Measurements from ENCODE around the gene RFFL.

Gene RFFL

GRCh38 chr17:35080536-35080935 is 17.0 kb upstream of the RFFL start:
- no peaks in the 10 kb centered on the region for H3K36me3 ChIP-seq
- H3K27ac ChIP-seq: no peak overlapping the region
- intact Hi-C loops (cut with DNase I; ENCODE audit: low total_unique reads): no loop called here
- TF ChIP-seq CTCF (IDR thresholded peaks at IDR 0.05): no peak
- no peak overlapping the region for H3K4me3 ChIP-seq
- no peak for DNase-seq
- no peaks in the 10 kb centered on the region for H3K27me3 ChIP-seq
- no peaks in the 10 kb centered on the region for H3K9me3 ChIP-seq
- peaks cover 0 to 4% (median 0%) of the 10 kb centered on the region in 4 donors for H3K4me1 ChIP-seq

- Histone ChIP-seq H3K4me3 (no peak overlapping the region), H3K4me1 (peaks cover 0 to 4% (median 0%) of the 10 kb centered on the region in 4 donors), H3K9me3 (no peaks in the 10 kb centered on the region), H3K36me3 (no peaks in the 10 kb centered on the region), H3K27ac (no peak overlapping the region), H3K27me3 (no peaks in the 10 kb centered on the region)
- DNase-seq: no peak
- intact Hi-C loops (cut with DNase I; ENCODE audit: low total_unique reads): no loop called here
- TF ChIP-seq CTCF (IDR thresholded peaks at IDR 0.05): no peak
Observed at GRCh38 chr17:35079547-35080423, 16.3 kb upstream of the RFFL start.

DNA sequence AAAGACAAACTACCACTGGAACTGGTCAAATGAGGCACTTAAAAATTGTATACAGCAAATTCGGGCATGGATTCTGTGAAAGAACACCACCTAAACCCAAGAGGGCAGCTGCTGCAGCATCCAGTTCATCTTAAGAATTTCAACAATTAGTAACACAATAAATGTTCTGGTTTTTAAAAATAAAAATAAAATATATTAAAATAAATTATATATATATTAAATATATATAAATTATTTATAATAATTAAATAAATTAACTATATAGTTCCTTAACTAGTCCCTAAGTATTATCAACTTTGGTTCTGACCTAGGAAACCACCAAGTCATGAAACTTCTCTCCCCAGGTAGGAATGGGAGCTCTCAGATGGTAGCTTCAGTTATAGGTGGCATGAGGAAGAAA is 13.4 kb upstream of the RFFL start:
- Histone ChIP-seq H3K4me1 (peaks cover 0 to 4% (median 0%) of the 10 kb centered on the region in 4 donors), H3K36me3 (no peaks in the 10 kb centered on the region), H3K4me3 (no peak overlapping the region), H3K27ac (no peak overlapping the region), H3K9me3 (no peaks in the 10 kb centered on the region), H3K27me3 (no peaks in the 10 kb centered on the region)
- intact Hi-C loops (cut with DNase I; ENCODE audit: low total_unique reads): no loop called here
- DNase-seq: no peak
- TF ChIP-seq CTCF (IDR thresholded peaks at IDR 0.05): no peak

DNA sequence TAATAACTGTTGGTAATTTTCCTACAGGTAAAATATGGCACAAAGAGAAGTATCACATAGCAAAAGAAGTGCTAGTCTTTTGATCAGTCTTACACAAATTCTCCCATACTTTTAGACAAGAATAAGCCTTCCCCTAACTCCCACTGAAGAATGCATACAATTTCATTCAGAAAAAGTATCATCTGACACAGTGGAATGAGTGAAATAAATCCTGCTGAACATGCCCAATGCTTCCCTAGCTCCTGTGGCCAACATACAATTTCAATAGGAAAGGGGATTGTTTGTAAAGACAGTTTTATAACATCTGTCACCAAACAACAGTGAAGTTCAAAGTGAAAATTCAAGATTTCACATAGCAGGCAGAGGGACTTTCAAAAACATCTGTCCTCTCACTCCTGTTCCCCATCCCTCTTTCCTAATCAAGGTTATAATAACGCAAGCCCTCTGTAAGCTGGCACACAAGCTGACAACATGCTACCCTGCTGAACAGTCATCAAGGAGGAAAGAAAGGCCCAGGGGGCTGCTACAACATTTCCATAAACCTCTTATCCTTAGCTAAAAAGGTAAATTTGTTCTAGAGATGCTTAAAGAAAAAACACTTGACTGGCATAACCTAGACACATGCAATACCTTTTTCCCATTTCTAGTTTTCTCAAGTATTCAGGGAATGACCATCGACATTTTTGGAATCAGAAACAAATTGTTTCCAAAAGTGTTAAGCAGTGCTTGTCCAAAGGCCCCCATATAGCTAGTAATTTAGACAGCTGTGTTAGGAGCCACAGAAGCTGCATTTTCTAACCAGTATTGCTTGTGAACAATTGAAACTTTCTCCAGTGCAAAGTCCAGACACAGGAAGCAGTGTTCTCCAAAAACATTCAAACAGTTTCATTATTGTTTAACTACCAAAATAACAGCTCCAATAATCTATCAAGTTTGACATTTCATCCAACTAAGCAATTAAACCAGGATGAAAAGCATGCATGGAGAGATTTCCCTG is 11.5 kb upstream of the RFFL start:
- Histone ChIP-seq H3K36me3 (no peaks in the 10 kb centered on the region), H3K9me3 (no peaks in the 10 kb centered on the region), H3K4me1 (peaks cover 0 to 4% (median 0%) of the 10 kb centered on the region in 4 donors), H3K27me3 (no peaks in the 10 kb centered on the region), H3K4me3 (no peak overlapping the region), H3K27ac (no peak overlapping the region)
- intact Hi-C loops (cut with DNase I; ENCODE audit: low total_unique reads): no loop called here
- no peak for TF ChIP-seq CTCF (IDR thresholded peaks at IDR 0.05)
- no peak for DNase-seq

DNA sequence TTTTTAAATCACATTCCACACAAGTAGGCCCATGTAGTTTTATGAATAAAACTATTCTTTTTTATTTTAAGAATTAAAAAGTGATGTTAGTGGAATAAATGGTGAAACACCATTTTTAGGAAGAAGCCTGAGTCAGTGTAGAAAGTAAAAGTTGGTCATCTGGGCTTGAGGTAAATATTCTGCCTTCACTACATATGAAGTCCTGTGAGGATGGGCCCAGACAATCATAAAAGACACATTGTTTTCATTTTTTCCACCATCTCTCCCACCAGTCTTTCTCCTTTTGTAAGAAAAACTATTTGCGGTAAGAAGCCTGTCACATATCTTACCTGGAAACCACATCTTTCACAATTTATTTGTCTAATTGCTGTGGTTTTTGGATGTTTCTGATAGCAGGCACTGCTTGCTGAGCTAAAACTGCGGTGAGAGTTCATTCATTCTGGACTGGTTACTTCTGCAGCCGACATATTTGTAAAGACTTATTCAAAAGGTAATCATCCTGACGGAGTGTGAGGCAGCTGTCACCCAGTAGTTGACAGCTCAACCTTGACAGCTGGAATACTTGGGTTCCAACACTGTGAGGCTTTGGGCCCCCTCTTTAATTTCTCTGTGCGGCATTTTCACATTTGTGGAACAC is 10.6 kb upstream of the RFFL start:
- TF ChIP-seq CTCF (IDR thresholded peaks at IDR 0.05): no peak
- Histone ChIP-seq H3K36me3 (no peaks in the 10 kb centered on the region), H3K4me1 (peaks cover 0 to 4% (median 0%) of the 10 kb centered on the region in 4 donors), H3K27ac (no peak overlapping the region), H3K27me3 (no peaks in the 10 kb centered on the region), H3K4me3 (no peak overlapping the region), H3K9me3 (no peaks in the 10 kb centered on the region)
- intact Hi-C loops (cut with DNase I; ENCODE audit: low total_unique reads): no loop called here
- no peak for DNase-seq

Data from tibial artery (tissue), 4 donors.